HG03521 (cell line): Measurements from ENCODE around the gene COLEC12.

ENCODE experiments used
- ATAC-seq: cut with Tn5 transposase; IDR thresholded peaks from one replicate; pipeline ENCODE4 v1.9.1; 2021; ENCODE audit warnings: mild to moderate bottlenecking, moderate library complexity; ENCODE audit not compliant: unreplicated experiment

Gene COLEC12

DNA sequence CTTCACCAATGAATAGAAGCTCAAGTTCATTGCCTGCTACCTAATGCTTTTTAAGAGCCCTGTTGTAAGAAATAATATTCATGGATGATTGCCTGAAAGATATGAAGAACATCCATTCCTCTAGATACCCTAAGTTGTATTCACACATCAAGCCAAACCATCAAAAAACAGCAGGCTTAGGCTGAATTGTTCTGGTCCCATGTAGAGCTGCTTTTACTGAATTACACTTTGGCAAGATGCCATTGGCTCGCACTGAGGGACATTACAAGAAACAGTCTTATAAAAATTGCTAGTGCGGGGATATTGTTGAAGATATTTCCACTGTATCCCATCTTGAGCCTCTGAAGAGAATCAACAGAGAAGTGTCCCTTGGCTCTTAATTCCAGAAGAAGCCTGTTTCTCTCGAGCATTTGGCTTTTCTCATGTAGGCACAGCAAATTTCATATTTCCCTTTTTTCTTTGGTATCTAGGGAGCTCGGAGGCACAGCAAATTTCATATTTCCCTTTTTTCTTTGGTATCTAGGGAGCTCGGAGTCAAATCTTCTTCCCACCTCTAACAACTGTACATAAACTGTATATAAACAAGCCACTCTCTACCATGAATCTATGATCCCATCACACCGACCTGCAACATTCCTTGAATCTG lies 107.5 kb downstream of the COLEC12 start:
- ATAC-seq = no peak

GRCh38 chr18:390741-391478 lies 109.6 kb downstream of the COLEC12 start:
- no peak for ATAC-seq

DNA sequence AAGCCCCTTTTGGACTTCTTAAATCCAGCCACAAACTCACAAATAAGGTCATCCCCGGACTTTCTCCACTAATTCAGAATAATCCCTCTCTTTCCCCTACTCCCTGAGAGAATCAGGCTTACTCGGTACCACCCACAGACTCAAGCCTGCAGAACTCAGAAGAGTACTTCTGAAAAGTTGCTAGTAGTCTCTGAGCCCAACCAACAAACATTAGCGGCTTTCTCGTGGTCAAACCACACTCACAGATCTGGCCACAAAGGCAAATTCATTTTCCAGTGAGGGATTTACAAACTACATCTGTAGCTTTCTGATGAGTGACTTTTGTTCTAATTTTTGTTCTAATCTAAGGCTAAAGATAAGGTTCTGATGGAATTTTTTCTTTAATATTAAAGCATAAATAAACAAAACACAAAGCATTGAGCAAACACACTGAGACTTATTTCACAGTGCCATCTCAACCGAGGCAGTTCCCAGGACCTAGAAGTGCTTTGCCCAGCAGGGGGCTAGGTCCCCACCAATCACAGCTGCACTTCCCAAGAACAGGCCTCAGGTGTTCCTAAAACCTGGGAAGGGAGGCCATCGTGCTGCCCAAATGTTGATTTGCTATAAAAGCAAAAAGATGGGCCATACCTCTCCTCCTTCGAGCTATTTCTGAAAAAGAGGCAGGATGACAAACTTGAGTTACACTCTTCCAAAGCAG lies 110.7 kb downstream of the COLEC12 start:
- no peak for ATAC-seq

DNA sequence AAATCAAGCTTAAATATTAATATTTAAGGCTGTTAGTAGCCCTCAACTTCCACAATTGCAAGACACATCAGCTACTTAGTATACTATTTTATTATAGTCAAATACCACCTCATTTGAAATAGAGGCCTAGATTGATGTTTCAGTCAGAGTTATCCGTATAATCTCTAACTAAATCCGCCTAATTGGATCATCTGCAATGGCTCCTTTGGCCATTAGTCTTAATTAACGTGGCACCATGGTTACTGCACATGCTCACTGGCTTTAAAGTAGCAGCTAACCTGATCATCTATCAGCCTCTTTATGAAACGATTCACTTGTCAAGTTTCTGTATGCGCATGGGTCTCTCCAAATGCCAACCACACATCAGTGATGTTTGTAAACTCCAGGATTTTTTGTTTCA lies 112.3 kb downstream of the COLEC12 start:
- no peak for ATAC-seq

GRCh38 chr18:386994-387393 lies 113.5 kb downstream of the COLEC12 start:
- no peak for ATAC-seq

- no peak for ATAC-seq
Observed at GRCh38 chr18:384897-385296, 115.6 kb downstream of the COLEC12 start.

DNA sequence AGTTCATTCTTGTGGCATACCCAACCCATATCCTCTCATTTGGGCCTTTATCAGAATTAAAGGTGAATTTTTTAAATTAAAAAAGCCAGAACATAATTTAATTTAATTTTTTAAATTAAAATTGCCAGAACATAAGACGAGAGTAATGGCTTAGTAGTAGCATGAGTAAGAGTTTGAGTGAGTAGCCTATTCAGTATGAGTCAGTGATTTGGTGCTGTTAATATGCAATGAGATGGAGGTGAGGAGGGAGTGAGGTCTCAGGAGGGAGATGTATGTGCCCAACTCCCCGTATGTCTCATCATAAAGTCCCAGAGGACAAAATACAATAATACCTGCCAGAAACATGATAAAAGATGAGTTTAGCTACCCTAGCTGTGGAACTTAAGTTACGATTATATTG lies 117.4 kb downstream of the COLEC12 start:
- no peak for ATAC-seq

GRCh38 chr18:382423-382984 lies 118.0 kb downstream of the COLEC12 start:
- ATAC-seq = no peak

DNA sequence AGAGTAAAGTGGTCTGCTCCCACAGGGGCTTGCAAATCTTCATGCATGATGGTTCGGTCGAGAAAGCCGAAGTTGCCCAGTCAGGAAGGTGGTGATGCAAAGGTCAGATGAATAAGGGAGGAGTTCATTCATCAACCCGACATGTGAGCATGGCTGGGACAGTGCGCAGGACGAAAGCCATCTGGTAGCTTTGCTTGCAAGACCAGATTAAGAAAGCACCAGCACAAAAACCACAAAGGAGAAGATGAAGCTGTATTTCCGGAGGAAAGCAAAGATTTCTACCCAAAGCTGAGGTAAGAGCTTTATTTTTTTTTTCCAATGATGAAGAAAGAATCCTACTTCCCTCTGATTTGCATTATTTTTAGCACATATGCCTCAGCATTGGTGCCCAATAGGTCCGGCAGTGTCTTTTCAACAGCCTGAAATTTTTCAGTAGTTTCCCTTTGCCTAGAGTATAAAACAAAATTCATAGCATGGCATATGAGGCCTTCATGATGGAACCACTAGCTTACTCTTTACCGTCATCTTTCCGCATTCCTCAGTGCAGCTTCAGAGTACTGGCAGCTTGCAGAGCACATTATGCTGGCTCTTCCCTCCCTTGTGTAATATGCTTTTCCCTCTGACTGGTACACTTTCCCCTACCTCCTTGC lies 120.7 kb downstream of the COLEC12 start:
- ATAC-seq = no peak

DNA sequence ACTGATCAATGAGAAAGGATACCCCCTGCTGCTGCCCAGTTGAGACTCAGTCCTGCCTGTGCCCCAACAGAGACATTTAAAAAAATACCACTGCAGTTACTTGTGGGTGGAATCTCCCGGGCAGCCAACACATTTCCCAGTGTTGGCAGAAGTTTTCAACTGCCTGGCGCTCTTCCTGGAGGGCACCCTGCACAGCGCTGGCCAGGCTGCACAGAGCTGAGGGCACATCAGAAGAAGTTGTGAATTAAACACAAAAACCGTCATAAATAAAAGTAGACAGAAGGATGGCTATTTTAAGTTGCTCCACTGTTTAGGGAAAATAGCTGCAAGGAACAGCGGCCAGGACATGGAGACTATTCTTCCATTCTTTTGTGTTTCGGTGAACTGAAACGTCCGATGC lies 122.4 kb downstream of the COLEC12 start:
- no peak for ATAC-seq

DNA sequence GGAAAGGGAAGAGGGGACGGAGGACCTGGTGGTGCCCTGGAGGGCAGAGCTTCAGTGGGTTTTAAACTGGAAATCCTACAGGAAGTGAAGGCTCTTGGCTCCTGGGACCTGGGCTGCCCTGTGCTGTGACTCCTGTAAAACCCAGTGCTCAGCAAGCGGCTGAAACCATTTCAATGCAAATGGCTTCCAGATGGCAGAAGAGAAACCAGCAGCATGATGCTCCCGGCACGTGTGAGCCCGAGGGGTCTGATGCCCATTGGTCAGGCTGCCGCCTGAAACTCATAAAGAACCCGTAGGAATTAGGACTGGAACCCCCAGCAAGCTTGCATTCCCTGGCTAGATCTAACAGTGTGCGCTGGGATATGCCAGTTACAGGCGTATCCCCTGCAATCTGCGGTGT lies 123.4 kb downstream of the COLEC12 start:
- no peak for ATAC-seq

DNA sequence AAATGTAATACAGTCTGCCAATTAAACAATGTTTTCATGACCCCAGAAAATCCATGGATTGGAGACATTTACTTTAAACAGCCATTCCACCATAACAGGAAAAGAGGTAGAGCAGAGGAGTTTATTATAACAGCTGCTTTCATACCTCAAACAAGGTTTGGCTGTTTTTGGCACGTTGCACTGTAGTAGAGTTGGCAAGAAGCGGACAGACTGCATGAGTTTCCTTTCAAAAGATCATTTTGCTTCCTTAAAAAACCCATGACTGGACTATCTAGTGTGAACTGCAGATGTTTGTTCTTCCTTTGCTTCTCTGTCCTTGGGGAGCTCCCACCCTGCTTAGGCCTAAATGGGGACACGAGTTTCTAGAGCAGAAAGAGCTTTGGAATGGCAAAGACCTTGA lies 124.2 kb downstream of the COLEC12 start:
- no peak for ATAC-seq

- peak; percentile 66 for ATAC-seq
Observed at GRCh38 chr18:374721-375168, 125.8 kb downstream of the COLEC12 start.

- no peak for ATAC-seq
Observed at GRCh38 chr18:373780-374179, 126.7 kb downstream of the COLEC12 start.

GRCh38 chr18:371609-371982 lies 128.9 kb downstream of the COLEC12 start:
- ATAC-seq = no peak

DNA sequence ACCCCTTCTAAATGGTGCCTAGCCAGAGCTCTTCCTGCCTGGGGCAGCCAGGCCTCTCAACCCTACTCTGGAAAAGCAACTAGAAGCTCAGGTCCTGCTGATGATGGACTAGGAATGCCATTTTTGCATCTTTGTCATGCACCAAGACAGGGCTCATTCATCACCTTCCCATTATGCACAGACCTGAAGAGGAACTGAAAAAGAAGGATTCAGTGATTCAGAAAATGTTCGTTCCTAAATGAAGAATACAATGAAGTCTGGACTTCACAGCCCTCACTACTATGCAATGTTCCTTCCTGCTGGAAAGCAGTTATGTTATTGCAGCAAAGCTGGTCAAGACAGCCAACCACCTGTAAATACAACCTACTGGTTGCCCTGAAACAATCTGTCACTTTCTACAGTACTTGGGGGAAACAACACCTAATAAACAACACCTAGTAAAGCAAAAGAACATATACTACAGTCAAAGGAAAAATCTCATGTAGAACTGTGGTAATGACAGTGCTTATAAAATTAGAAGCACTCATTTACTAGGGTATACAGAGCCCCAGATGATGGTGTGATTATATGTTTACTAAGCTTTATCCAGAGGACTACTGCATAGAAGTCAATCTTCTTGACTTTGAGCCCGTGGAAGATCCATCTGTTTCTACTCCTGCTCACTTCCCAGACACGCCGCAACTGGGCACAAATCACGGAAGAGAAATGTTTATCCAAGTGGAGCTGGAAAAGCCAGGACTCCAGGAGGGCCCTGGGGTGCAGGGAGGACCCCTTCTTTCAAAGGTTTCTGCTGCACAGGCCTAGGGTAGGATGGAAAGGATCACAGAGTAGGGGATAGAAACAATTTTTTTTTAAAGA lies 129.5 kb downstream of the COLEC12 start:
- no peak for ATAC-seq

DNA sequence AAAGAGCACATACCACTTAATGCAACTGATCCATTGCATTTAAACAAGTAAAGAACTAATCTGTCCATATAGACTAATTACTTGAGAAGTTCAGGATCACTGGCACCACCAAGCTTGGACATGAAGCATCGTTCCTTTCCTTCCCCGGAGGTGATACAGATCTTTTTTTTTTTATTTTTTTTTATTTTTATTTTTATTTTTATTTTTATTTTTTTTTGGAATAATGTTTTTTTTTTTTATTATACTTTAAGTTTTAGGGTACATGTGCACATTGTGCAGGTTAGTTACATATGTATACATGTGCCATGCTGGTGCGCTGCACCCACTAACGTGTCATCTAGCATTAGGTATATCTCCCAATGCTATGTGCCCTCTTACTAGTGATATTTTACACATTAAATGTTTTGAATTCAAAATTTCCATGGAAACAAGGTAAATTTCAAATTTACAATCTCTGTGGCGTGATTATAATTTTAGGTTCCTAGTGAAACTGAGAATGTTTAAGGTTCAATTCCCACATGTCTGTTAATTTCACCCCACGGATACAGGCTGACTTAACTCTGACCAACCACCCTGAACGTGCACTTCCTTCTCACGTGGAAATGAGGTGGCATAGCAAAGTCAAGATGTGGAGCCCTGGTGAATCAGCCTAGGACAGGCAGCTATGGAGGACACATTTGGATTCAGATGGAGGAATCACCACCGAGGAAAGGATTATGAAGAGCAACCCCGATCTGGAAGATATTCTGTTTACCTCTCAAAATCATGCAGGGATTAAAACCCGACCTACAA lies 131.1 kb downstream of the COLEC12 start:
- no peak for ATAC-seq

- ATAC-seq = no peak
Observed at GRCh38 chr18:366466-367061, 133.9 kb downstream of the COLEC12 start.

DNA sequence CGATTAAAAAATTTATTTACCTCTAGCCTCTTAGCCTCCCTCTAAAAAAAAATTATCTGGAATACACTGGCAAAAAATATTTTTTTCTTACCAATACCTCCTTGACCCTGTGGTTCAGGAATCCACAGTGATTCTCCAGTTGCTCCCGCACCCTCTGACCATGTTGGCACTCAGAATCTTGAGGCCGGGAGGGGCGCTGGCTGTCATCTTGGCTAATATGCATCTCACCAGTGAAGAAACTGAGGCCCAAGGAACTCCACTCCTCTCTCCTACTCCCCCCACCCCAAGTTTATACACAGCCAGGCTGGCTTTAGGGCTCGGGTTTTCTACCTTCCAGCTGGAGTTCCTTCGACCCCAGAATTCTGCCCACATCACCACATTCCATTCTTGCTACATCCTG lies 134.8 kb downstream of the COLEC12 start:
- ATAC-seq = no peak
